Kidney (tissue), 14 donors: ENCODE measurements around the gene RASGRF2. TPM values are rescaled to one million over a fixed set of nuclear protein-coding genes. Genes with fewer than 3 reads are reported as not detected.

ENCODE experiments used
- DNase-seq, 5 donors: peaks; one replicate each; pipeline ENCODE4 v3.0.0-alpha.2; 2013 to 2020
- FAIRE-seq: peaks from 2 replicates; lab custom pipeline; 2012; peaks lifted over from hg19 to GRCh38; lab: Jason Lieb, UNC
- H3K27ac ChIP-seq, 2 donors: one replicate each; pipeline ENCODE4 v1.7.0; 2013; ENCODE audit warnings: low read depth in 2 of 2, low read length in 2 of 2, inconsistent platforms in 1 of 2
- H3K27me3 ChIP-seq: one replicate; pipeline ENCODE4 v1.7.1; 2013; ENCODE audit warnings: low read length, inconsistent platforms; ENCODE audit not compliant: control insufficient read depth, insufficient read depth
- H3K36me3 ChIP-seq, 3 donors: one replicate each; pipeline versions ENCODE4 v1.7.0 to v1.7.1; 2013; ENCODE audit warnings: low read length in 3 of 3, control low read depth in 1 of 3, inconsistent platforms in 1 of 3; ENCODE audit not compliant: insufficient read depth in 3 of 3, control insufficient read depth in 2 of 3
- H3K4me1 ChIP-seq, 3 donors: one replicate each; pipeline versions ENCODE4 v1.7.0 to v1.7.1; 2013; ENCODE audit warnings: low read length in 3 of 3, inconsistent platforms in 1 of 3, low read depth in 1 of 3; ENCODE audit not compliant: control insufficient read depth in 2 of 3, insufficient read depth in 2 of 3
- H3K4me3 ChIP-seq, 3 donors: one replicate each; pipeline versions ENCODE4 v1.7.0 to v1.8.1; 2013; ENCODE audit warnings: low read length in 3 of 3, control low read depth in 1 of 3, inconsistent platforms in 1 of 3
- H3K9ac ChIP-seq, 3 donors: one replicate each; pipeline versions ENCODE4 v1.7.0 to v1.7.1; 2013; ENCODE audit warnings: low read length in 3 of 3, control low read depth in 1 of 3, inconsistent platforms in 1 of 3
- H3K9me3 ChIP-seq, 3 donors: one replicate each; pipeline versions ENCODE4 v1.7.0 to v1.7.1; 2013; ENCODE audit warnings: low read length in 3 of 3, control low read depth in 1 of 3, inconsistent platforms in 1 of 3; ENCODE audit not compliant: control insufficient read depth in 2 of 3, insufficient read depth in 1 of 3
- CTCF ChIP-seq: IDR thresholded peaks from 3 replicates; pipeline ENCODE4 v1.5.1; 2012; ENCODE audit warnings: mild to moderate bottlenecking, moderate library complexity, borderline replicate concordance; ENCODE audit not compliant: insufficient read depth; ENCODE audit errors: extremely low read depth
- intact Hi-C: fragments of 100-400 bp; cut with DNase I; formaldehyde crosslinking; loops from one replicate; pipeline ENCODE4 v1.11.1; 2022
- polyA plus RNA-seq: library from polyadenylated mRNA; stranded (reverse); fragments of 350-450 nt; fragmentation: Illumina TruSeq; extraction: RNeasy Lipid Tissue Mini Kit (QIAGEN cat#74804); gene quantifications from one replicate; pipeline ENCODE4 v1.2.3, GENCODE V29; 2014; ENCODE audit warnings: low read depth, low replicate concordance; ENCODE audit not compliant: insufficient read depth
- total RNA-seq: library from RNA; stranded (reverse); fragmentation: NEBNext Ultra II Directional; extraction: Animal tissue kit (Norgen Biotek cat#: 25700); gene quantifications from one replicate; pipeline ENCODE4 v1.2.1, GENCODE V29; 2021
- donor health status: control.
- donor health status: control.
- donor health status: control.
- donor health status: control.
- donor health status: control.
- donor health status: DM: yes; HTN: yes; CAD: no.
- donor health status: Normal renal cell carcinoma (clear cell type).

The RASGRF2 gene
- total and polyA plus RNA-seq, 2 donors from 2014 or later = 4.9 to 14.7 TPM

GRCh38 chr5:81115261-81115660 is 155.1 kb downstream of the RASGRF2 start:
- no peak for FAIRE-seq
- no peaks in the 10 kb centered on the region for H3K9me3 ChIP-seq
- no peak for TF ChIP-seq CTCF

GRCh38 chr5:81117566-81117965 is 157.4 kb downstream of the RASGRF2 start:
- no peak overlapping the region for H3K27ac ChIP-seq
- H3K9me3 ChIP-seq = no peaks in the 10 kb centered on the region
- H3K9ac ChIP-seq = no peak overlapping the region
- FAIRE-seq (no peak), DNase-seq (no peak)
- no peaks in the 10 kb centered on the region for H3K27me3 ChIP-seq
- TF ChIP-seq CTCF = no peak
- peaks cover 0 to 4% (median 0%) of the 10 kb centered on the region in 3 donors for H3K36me3 ChIP-seq
- intact Hi-C loops = no loop called here
- no peaks in the 10 kb centered on the region for H3K4me1 ChIP-seq
- H3K4me3 ChIP-seq = no peak overlapping the region

More at GRCh38 chr5:81115261-81115660, 155.1 kb downstream of the RASGRF2 start:
- Histone ChIP-seq H3K9ac (no peak overlapping the region), H3K36me3 (peaks cover 0 to 4% (median 0%) of the 10 kb centered on the region in 3 donors), H3K4me3 (no peak overlapping the region), H3K27ac (no peak overlapping the region), H3K4me1 (no peaks in the 10 kb centered on the region), H3K27me3 (no peaks in the 10 kb centered on the region)
- intact Hi-C loops = no loop called here
- no peak for DNase-seq

GRCh38 chr5:81121273-81121672 is 161.1 kb downstream of the RASGRF2 start:
- intact Hi-C loops = no loop called here
- no peak for FAIRE-seq

More at GRCh38 chr5:81121273-81121672, 161.1 kb downstream of the RASGRF2 start:
- Histone ChIP-seq H3K36me3 (no peaks in the 10 kb centered on the region), H3K4me1 (no peaks in the 10 kb centered on the region), H3K27ac (no peak overlapping the region), H3K9ac (no peak overlapping the region), H3K4me3 (no peak overlapping the region), H3K27me3 (no peaks in the 10 kb centered on the region), H3K9me3 (no peaks in the 10 kb centered on the region)
- no peak for DNase-seq
- TF ChIP-seq CTCF = no peak
